Activated CD8-positive, alpha-beta memory T cell treated with anti-CD3 and anti-CD28 coated beads, Interleukin-2, amount 50 U/mL, for 4 hours (primary cell): ENCODE data around the gene UGT1A7.

Experiments
- DNase-seq: peaks from one replicate; pipeline ENCODE4 v3.0.0-alpha.2; 2020

UGT1A7 gene

DNA sequence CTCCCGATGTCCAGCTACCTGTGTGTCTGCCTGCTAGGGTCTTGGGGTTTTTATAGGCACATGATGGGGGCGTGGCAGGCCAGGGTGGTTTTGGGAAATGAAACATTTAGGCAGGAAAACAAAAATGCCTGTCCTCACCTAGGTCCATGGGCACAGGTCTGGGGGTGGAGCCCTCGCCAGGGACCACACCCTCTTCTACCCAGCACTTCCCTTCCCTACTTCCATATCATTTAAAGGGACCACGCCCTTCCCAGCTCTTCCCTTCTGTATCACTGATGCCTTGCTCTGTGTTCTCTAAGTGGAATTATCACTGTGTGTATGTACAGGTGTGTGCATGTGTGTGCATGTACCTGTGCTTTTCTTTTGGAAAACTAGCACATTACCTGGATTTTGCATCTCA is 84.7 kb downstream of the UGT1A7 start:
- DNase-seq = no peak

DNA sequence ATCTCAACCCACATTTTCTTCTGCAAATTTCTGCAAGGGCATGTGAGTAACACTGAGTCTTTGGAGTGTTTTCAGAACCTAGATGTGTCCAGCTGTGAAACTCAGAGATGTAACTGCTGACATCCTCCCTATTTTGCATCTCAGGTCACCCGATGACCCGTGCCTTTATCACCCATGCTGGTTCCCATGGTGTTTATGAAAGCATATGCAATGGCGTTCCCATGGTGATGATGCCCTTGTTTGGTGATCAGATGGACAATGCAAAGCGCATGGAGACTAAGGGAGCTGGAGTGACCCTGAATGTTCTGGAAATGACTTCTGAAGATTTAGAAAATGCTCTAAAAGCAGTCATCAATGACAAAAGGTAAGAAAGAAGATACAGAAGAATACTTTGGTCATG is 86.4 kb downstream of the UGT1A7 start:
- no peak for DNase-seq

DNA sequence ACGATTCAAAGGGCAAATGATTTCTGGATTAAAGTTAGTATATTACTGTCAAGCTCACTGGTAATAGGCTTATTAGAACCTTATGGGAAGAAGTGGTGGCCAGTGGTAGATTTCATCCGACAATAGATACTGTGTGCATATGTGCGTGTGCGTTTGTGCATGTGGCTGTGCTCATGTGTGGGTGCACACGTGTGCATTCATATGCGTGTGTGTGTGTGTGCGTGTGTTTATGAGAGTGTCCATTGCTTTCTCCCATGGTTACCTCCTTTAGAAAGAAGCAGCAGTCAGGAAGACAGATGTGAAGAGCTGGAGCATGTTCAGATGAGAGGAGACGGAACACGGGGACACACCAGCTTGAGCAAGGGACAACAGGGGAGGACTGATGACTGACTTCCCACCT is 87.6 kb downstream of the UGT1A7 start:
- DNase-seq = no peak

DNA sequence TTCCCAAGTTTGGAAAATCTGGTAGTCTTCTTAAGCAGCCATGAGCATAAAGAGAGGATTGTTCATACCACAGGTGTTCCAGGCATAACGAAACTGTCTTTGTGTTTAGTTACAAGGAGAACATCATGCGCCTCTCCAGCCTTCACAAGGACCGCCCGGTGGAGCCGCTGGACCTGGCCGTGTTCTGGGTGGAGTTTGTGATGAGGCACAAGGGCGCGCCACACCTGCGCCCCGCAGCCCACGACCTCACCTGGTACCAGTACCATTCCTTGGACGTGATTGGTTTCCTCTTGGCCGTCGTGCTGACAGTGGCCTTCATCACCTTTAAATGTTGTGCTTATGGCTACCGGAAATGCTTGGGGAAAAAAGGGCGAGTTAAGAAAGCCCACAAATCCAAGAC is 90.5 kb downstream of the UGT1A7 start:
- DNase-seq = no peak

DNA sequence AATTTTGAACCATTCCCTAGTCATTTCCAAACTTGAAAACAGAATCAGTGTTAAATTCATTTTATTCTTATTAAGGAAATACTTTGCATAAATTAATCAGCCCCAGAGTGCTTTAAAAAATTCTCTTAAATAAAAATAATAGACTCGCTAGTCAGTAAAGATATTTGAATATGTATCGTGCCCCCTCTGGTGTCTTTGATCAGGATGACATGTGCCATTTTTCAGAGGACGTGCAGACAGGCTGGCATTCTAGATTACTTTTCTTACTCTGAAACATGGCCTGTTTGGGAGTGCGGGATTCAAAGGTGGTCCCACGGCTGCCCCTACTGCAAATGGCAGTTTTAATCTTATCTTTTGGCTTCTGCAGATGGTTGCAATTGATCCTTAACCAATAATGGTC is 90.9 kb downstream of the UGT1A7 start:
- no peak for DNase-seq

DNA sequence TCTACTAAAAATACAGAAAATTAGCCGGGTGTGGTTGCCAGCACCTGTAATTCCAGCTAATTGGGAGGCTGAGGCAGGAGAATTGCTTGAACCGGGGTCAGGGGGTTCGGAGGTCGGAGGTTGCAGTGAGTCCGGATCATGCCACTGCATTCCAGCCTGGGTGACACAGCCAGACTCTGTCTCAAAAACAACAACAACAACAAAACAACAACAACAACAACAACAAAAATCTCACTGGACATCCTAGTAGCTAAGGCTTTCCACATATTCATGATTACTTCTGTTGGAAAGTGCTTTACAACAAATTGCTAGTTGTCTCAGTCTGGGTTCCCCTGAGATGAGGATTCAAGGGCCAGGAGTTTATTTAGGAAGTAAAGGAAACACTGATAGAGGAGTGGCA is 92.2 kb downstream of the UGT1A7 start:
- no peak for DNase-seq

DNA sequence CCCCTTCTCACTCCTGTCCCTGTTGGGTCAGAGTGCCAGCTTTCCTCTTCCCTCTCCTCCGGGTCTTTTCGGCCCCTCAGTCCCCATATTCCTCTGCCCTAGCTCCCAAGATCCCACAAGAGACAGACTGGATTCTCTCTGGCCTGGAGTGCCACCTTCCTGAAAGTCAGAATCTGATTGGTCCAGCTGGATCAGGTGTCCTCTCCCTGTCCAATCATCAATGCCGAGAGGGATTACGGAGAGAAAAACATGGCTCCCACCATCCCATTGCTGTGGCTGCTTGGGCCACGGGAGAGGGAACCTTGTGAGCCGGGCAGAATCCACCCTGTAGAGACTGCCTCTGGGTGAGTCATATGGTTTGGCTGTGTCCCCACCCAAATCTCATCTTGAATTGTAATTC is 93.7 kb downstream of the UGT1A7 start:
- DNase-seq = no peak

DNA sequence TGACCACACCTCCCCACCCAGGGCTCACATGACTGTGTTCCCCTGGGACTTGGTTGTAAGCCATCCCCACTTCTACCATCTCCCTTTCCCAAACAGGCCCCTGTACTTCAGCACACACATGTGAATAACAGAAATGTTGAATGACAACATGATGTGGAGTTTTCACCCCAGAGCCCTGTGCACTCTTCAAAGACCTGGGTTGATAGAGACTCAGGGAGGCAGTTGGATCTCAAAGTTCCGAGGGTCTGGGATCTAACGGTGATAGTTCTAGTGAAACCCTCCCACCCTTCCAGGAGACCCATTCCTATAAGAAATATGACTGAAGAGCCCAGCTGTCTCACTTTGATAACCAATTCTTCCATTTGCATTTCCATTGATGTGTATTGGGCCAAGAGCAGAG is 96.3 kb downstream of the UGT1A7 start, which contains the start of gene MROH2A:
Gene MROH2A (plus strand): TSS at position 301 of the 400 bp plus-strand sequence. CDS start 1,029 bp downstream, outside the sequence.
- no peak for DNase-seq

DNA sequence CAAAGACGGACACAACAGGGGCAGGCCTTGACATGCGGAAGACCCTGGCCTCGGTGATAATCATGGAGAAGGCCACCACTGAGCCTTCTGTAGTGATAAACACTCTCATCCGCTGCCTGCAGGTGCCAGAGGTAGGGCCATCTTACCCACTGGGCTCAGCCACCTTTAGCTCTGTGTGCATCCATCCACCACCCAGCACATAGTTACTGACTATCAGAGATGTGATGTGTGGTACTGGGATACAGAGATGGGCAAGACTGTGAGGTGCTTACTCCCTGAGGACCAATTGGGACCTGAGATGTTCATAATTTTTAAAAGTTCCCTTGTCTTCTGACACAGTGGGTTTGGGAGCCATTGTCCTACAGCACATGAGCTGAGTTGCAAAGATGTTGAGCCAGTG is 98.0 kb downstream of the UGT1A7 start:
- no peak for DNase-seq

DNA sequence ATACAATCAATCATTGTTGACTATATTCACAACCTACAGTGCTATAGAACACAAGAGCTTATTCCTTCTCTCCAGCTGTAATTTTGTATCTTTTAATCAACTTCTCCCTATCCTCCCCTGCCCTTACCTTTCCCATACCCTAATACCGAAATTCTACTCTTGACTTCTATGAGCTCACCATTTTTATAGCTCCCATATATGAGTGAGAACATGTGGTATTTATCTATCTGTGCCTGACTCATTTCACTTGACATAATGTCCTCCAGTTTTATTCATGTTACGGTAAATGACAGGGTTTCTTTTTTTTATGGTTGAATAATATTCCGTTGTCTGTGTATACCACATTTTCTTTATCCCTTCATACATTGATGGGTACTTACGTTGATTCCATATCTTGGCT is 99.1 kb downstream of the UGT1A7 start:
- DNase-seq = no peak

DNA sequence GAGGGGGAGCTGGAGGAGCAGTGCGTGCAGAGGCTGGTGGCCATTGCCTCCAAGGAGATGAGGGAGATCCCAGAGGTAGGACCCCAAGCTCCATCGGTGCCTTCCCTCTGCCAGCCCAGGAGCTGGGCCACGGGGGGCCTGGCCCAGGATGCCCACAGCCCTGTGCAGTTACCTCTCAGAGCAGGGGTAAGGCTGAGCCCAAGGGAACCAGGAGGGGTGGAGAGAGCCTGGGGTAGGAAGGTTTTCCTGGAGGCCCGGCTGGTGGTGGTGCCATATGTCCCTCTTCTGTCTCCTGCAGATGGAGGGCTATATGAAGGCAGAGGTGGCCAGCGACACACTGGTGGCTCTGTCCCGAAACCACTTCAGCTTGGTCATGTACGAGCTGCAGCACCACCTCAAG is 107.9 kb downstream of the UGT1A7 start:
- DNase-seq = no peak

DNA sequence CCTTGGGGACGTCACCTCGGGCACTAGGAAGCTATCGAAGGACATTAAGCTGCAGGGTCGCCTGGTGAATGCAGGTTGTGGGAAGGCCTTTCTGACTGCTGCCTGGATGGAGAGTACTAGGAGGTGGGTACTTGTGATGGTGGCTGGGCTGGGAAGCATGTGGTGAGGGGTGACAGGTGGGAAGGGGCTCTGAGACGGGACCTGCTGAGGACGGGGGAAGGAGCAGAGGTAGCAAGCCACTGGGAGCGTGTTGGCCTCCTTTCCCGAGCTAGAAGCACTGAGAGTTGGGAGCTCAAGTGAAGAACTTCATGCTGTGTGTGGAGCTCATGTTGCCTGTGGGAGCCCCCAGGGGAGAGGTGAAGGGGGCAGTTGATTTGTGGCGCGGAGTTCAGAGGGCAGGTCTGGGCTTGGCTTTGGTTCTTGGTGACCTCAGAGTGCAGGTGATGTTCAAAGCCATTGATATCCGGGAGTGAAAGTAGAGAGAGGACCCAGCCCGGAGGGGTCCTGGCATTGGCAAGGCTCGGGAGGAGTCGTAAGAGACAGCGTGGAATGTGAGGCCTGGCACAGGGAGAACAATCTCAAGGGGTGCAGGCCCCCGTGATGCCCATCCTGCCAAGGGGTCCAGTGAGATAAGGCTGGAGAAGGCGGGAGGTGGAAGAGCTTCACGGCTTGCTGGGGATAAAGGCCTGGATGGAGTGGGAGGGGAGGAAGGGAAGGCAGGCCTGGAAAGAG is 109.6 kb downstream of the UGT1A7 start:
- DNase-seq = no peak

DNA sequence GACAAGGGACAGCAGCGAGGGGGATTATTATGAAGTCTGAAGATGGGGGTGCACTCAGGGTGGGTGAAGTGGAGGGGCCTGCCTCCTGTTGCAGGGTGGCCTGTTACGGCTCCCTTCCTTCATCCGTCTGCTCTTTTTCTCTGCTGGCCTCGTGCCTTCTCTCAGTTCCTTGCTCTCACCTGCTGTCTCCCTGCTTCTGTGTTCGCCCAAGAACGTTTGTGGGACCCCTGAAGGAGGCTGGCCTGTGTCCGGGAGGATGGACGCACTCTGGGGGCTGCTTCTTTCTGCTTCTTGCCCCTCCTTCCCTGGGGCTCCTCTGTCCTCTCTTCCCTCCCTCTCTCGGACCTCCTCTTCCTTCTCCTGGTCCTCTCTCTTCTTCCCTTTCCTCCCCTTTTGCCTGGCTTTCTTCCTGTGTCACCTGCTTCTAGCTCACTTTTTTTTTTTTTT is 110.2 kb downstream of the UGT1A7 start:
- DNase-seq = no peak

DNA sequence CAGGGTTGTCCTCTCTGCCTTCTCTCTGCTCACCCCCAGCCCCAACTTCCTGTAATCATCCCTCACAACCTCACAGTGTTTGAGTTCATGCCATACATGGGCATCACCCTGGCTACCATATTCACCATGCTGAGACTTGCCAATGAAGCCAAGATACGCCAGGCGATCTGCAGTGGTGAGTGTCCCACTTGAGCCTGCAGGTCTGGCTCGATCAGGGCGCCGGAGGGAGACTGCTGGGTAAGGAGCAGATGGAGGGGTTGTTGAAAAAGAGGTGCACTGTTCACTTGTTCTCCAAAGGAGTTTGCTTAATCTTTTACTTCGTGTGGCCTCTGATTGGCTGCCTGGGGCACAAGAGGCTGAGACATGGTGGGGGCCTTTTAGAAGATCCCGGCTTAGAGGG is 111.0 kb downstream of the UGT1A7 start:
- no peak for DNase-seq

DNA sequence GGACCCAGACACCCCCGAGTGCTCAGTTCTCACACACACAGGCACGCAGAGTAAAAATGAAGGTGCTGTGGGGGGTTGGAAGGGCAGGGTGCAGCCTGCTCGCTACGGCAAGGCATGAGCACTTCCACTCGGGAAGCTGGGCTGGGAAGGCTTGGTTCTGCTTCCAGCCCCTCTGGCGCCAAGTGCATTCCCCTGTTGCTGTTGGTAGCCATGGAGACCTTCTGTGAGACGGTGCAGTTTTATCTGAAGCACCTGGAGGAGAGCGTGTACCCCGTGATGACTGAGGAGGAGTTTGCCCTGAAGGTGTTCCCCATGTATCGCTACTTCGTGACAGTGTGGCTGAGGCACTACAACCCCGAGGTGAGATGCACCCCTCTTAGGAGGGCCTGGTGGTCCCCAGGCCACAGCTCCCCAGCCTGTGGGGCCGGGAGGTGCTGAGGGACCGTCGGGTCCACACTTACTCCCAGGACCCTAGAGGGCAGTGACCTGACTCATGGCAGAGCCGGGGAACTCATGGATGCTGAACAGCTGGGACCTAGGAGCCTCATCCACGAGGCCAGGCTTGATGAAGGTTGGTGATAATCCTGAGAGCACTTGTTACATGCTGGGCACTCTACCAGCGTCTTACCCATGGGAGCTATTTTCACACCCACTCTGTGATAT is 111.9 kb downstream of the UGT1A7 start:
- no peak for DNase-seq

DNA sequence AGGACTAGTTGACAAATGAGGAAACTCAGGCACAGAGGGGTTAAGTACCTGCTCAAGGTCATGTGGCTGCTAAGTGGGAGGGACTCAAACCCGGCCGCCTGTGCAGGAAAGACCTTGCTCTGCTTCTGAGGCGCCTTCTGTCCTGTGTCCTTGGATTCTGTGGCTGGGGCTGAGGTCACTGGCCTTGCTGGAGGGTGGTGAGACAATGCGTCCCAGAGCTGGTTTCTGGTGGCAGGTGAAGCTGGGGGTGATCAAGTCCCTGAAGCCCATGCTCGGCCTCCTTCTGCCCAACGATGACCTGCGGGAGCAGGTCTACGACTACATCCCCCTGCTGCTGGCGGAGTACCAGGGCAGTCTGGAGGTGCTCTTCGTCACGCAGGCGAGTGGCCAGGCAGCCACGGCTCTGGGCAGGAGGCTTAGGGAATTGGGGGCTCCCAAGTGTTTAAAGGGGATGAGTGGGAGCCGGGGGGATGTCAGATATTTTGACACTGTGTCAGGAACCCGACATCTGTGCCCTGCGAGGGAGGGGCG is 112.5 kb downstream of the UGT1A7 start:
- no peak for DNase-seq

DNA sequence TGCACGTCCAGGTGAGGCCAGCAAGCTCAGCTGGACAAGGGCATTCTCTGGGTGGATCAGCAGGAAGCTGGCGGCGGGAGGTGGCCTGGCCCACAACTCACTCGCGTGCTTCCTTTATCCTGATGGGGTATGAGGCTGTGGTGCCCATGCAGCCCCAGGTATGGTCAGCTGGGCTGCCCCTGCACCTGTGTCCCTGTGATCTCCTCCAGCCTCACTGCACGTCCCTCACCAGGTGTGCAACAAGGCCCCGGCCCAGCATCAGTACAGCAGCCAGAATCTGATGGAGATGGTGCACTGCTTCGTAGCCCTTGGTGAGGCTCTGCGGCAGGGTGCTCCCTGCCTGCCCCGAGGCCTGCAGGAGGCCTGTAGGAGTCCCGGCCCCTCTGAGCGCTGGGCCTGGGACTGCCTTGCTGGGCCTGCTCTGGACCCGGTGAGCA is 114.1 kb downstream of the UGT1A7 start:
- DNase-seq = no peak

DNA sequence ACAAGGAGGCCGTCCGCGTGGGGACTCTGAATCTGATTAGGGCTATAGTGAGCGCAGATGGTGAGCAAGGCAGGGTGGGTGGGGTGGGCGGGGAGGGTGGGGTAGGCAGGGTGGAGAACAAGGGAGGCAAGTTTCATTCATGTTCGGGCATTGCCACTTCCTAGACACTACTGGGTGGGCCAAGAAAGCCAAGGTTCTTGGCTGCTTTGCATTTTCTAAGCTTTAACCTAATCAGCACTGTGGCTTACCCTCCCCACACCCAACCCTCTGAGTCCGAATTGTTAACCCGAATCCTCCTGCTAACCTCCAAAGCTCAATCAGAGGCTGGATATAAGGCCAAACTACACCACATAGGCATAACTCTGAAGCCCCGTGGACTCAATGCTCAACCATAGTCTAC is 114.6 kb downstream of the UGT1A7 start:
- no peak for DNase-seq

DNA sequence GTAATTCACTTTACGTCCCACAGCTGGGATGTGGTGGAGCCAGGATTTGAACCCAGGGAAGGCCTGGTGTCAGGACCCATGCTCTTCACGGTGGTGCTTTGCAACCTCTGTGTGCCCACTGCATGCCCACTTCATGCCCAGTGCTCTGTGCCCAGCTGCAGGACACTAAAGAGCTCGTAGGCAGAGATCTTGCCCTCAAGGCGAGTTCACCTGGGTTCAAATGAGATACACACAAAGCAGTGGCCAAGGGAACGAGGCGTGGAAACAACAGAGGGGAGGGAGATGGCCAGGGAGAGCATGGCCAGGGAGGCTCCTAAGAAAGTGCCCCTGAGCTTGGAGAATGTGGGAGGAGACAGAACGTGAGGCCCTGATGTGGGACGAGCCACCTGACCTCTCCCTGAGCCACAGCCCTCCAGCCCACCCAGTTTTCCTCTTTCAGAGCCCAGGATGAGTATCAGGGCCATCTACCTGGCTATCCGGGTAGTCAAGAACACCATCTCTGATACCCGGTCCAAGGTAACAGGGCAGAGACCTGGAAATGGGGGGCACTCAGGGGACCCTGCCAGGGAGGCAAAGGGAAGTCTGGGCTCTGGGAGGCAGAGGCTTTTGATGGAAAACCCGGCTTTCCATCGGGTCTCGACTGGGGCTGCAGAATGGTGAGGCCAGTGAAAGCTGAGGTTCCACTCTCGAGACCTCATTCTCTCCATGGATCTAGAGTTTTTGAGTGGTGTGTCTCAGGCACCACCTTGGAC is 116.8 kb downstream of the UGT1A7 start:
- DNase-seq = no peak

DNA sequence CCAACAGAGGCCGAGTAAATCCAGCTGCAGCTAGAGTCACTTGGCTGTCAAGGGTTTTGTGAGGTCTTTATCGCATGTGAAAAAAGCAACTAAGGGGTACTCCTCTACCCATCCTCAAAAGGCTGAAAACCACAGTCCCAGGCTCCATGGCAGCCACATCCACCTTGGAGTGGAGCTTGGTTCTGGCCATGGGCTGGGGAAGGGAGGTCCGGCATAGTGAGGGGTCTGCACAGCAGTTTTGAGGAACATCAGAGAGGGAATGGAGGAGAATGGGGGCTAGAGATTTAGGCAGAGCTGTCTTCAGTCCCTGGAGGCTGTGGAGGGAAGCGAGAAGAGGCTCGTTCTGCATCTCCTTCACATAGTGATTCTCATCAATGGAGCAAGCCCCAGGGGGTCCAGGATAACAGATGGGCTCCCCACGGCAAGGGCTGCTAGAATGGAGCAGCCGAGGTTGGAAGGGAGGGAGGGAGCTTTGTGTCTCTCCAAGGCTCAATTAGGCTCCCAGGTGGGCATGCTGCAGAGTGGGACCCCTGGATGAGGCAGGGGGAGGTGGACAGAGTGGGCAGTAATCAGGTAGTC is 117.5 kb downstream of the UGT1A7 start:
- DNase-seq = no peak

DNA sequence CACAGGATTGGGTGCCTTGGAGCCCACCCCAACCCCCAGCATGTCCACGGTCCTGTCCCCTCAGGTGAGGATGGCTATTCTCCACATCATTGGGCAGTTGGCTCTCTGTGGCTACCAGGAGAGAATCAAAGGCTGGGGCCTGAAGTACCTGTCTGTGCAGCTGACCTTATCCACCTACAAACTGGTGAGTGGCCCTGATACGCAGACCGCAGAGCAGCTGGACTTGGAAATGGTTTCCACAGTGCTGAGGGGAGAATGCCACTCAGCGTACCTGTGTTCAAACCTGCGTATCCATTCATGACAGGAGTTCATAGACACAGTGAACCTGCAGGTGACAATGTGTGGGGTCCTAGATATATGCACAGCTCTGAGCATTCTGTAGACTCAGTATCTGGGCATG is 118.0 kb downstream of the UGT1A7 start:
- no peak for DNase-seq

DNA sequence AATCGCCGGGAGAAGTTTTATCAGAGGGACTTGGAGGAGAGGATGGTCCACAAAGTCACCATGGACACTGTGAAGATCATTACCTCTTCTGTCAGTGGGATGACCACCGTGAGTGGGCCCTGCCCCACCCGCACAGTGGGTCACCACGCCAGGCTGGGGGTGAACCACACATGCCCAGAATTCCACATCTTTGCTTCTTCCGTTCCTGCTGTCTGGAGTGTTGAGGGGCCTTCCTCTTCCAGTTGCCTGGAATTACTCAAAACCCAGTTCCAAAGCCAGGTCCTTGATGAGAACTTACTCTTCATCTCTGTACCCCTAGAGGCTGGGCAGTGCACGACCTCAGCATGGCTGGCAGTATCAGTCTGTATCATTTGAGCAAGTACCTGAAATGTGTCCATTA is 118.5 kb downstream of the UGT1A7 start:
- no peak for DNase-seq
